HepG2 (cell line): ENCODE data around the gene NFYC. TPM values are rescaled to one million over a fixed set of nuclear protein-coding genes. Genes with fewer than 3 reads are reported as not detected.

Source experiments
- ATAC-seq: fragments of 200-7000 bp; cut with Tn5 transposase; 3 replicates; pipeline ENCODE4 v1.9.1; 2020; ENCODE audit warnings: mild to moderate bottlenecking, moderate library complexity
- BruUV-seq: library from RNA; stranded (reverse); fragments of 400-500 nt; replicated peaks from 2 replicates; lab custom pipeline; 2021; lab: Mats Ljungman, UMichigan
- CTCF ChIA-PET: fragments of 300-600 bp; formaldehyde crosslinking; extraction: SDS; loops from one replicate; lab custom pipeline; 2021; ENCODE audit warnings: low total read pairs, inconsistent platforms, low intra/inter-chr PET ratio; lab: Yijun Ruan, JAX
- POLR2A ChIA-PET: fragments of 350-600 bp; sonication (Branson Sonifier 250); formaldehyde crosslinking; loops from one replicate; lab custom pipeline; 2020; ENCODE audit warnings: antibody characterized with exemption, inconsistent platforms; lab: Yijun Ruan, JAX
- DNase-seq: peaks from one replicate; pipeline ENCODE4 v3.0.0-alpha.2; 2015; ENCODE audit warnings: low spot score
- FAIRE-seq: peaks from 3 replicates; lab custom pipeline; 2011; peaks lifted over from hg19 to GRCh38; lab: Jason Lieb, UNC
- H2AFZ ChIP-seq: one replicate; pipeline ENCODE4 v1.6.1; 2011; ENCODE audit warnings: low read length, inconsistent platforms
- H3K27ac ChIP-seq: fragments of 300-600 bp; 3 replicates; pipeline ENCODE4 v1.8.0; 2011; ENCODE audit warnings: mixed run types, mild to moderate bottlenecking, mixed read lengths, low read length, inconsistent platforms; ENCODE audit not compliant: insufficient read depth; ENCODE audit errors: extremely low read length
- H3K27me3 ChIP-seq, 2 experiments: fragments of 200-600 bp in 1 of 2; 2 replicates in 1 of 2; 3 replicates in 1 of 2; pipeline versions ENCODE4 v1.6.0 to v1.8.0; 2011; ENCODE audit warnings: low read length in 2 of 2, mild to moderate bottlenecking in 2 of 2, moderate library complexity in 2 of 2, inconsistent platforms in 1 of 2; ENCODE audit not compliant: insufficient read depth in 2 of 2, control insufficient read depth in 1 of 2
- H3K36me3 ChIP-seq, 2 experiments: fragments of 200-600 bp in 1 of 2; replicated peaks in 1 of 2; 2 replicates in 1 of 2; 3 replicates in 1 of 2; pipeline versions ENCODE4 v1.5.1 to v1.8.0; 2011; ENCODE audit warnings: low read length in 2 of 2, inconsistent platforms in 1 of 2; ENCODE audit not compliant: insufficient read depth in 2 of 2, control insufficient read depth in 1 of 2
- H3K4me1 ChIP-seq: 2 replicates; pipeline ENCODE4 v1.5.1; 2012; ENCODE audit warnings: low read length, inconsistent platforms; ENCODE audit not compliant: insufficient read depth
- H3K4me2 ChIP-seq: 2 replicates; pipeline ENCODE4 v1.6.0; 2011; ENCODE audit warnings: low read depth, low read length, inconsistent platforms
- H3K4me3 ChIP-seq, 3 experiments: fragments of 200-600 bp in 1 of 3; sonication (generic), shearing (Covaris generic) in 1 of 3; replicated peaks in 1 of 3; 2 replicates each; pipeline ENCODE4 v1.5.1; 2011 to 2016; ENCODE audit warnings: low read length in 3 of 3, inconsistent platforms in 2 of 3, low read depth in 2 of 3, mild to moderate bottlenecking in 2 of 3, control low read depth in 1 of 3, mixed read lengths in 1 of 3; ENCODE audit not compliant: insufficient read depth in 1 of 3
- H3K79me2 ChIP-seq: one replicate; pipeline ENCODE4 v1.6.1; 2011; ENCODE audit warnings: low read length, inconsistent platforms; ENCODE audit not compliant: insufficient read depth
- H3K9ac ChIP-seq: 2 replicates; pipeline ENCODE4 v1.6.0; 2011; ENCODE audit warnings: mild to moderate bottlenecking, low read depth, low read length, inconsistent platforms; ENCODE audit not compliant: insufficient read depth
- H3K9me3 ChIP-seq: 2 replicates; pipeline ENCODE4 v1.5.1; 2012; ENCODE audit warnings: mild to moderate bottlenecking, low read length
- H4K20me1 ChIP-seq: 2 replicates; pipeline ENCODE4 v1.6.0; 2011; ENCODE audit warnings: inconsistent platforms, mild to moderate bottlenecking, low read length, moderate library complexity; ENCODE audit not compliant: insufficient read depth
- CERS6 ChIP-seq: sonication (generic); formaldehyde crosslinking; IDR thresholded peaks from 2 replicates; pipeline ENCODE4 v1.5.0; 2020; ENCODE audit warnings: missing genetic modification reagents
- DPF2 ChIP-seq: sonication (generic); formaldehyde crosslinking; IDR thresholded peaks from 2 replicates; pipeline ENCODE4 v1.4.0; 2020; ENCODE audit warnings: mild to moderate bottlenecking, low read depth, missing genetic modification reagents, borderline replicate concordance
- GZF1 ChIP-seq: sonication (generic); formaldehyde crosslinking; IDR thresholded peaks from 2 replicates; pipeline ENCODE4 v1.5.1; 2020; ENCODE audit warnings: mild to moderate bottlenecking, missing genetic modification reagents
- HNF4A ChIP-seq: sonication (generic); formaldehyde crosslinking; IDR thresholded peaks from 2 replicates; pipeline ENCODE4 v1.4.0; 2020; ENCODE audit warnings: missing genetic modification reagents
- MLXIP ChIP-seq: sonication (generic); formaldehyde crosslinking; IDR thresholded peaks from 2 replicates; pipeline ENCODE4 v1.9.0; 2021; ENCODE audit warnings: missing genetic modification reagents, borderline replicate concordance
- SIN3A ChIP-seq: IDR thresholded peaks from 2 replicates; pipeline ENCODE4 v1.6.1; 2011; ENCODE audit warnings: low read depth, mild to moderate bottlenecking, control low read depth, low read length, borderline replicate concordance
- SMARCC2 ChIP-seq: fragments of 450-650 bp; IDR thresholded peaks from 2 replicates; pipeline ENCODE4 v1.6.1; 2017; ENCODE audit warnings: antibody characterized with exemption, mild to moderate bottlenecking
- ZFP37 ChIP-seq: sonication (generic); formaldehyde crosslinking; IDR thresholded peaks from 2 replicates; pipeline ENCODE4 v1.4.0; 2020; ENCODE audit warnings: missing genetic modification reagents, borderline replicate concordance
- ZNF383 ChIP-seq: sonication (generic); formaldehyde crosslinking; IDR thresholded peaks from 2 replicates; pipeline ENCODE4 v1.4.0; 2020; ENCODE audit warnings: missing genetic modification reagents, mild to moderate bottlenecking, borderline replicate concordance
- ZNF629 ChIP-seq: sonication (generic); formaldehyde crosslinking; conservative IDR thresholded peaks from 2 replicates; pipeline ENCODE4 v1.5.0; 2020; ENCODE audit warnings: missing genetic modification reagents
- WGBS: methylation state at CpG from one replicate; pipeline ENCODE4 v1.1.6; 2017; ENCODE audit warnings: low lambda C conversion rate; 5-methylcytosine and 5-hydroxymethylcytosine counted together
- in situ Hi-C: cut with HindIII; loops from 2 replicates; pipeline ENCODE4 v1.10.0; 2017; ENCODE audit warnings: low pct_unique_long_range_greater_than_20kb; ENCODE audit not compliant: extremely low pct_ligation_motif_present
- intact Hi-C: fragments of 100-400 bp; cut with micrococcal nuclease; formaldehyde crosslinking; loops from one replicate; pipeline ENCODE4 v1.10.0; 2022; ENCODE audit not compliant: unreplicated experiment
- polyA plus RNA-seq, 8 experiments: library from polyadenylated mRNA; depleted of rRNA in 3 of 8; stranded (reverse) in 7 of 8; unstranded in 1 of 8; fragments of >200 nt; fragmentation: Illumina TruSeq in 4 of 8; extraction: Trizol in 4 of 8; gene quantifications; 2 replicates each; pipeline versions ENCODE4 v1.2.1 to v1.2.3, GENCODE V29; 2011 to 2016; ENCODE audit warnings: low read depth in 4 of 8, missing spikeins in 1 of 8, mixed read lengths in 1 of 8; ENCODE audit not compliant: insufficient read depth in 1 of 8
- total RNA-seq, 5 experiments: library from RNA; depleted of rRNA; stranded (reverse); fragments of >200 nt; fragmentation: Illumina TruSeq; extraction: Trizol; gene quantifications; 2 replicates each; pipeline ENCODE4 v1.2.3, GENCODE V29; 2016; ENCODE audit warnings: low read depth in 1 of 5
- TF ChIP-seq, protein P1 (sequence below): sonication (generic); formaldehyde crosslinking; IDR thresholded peaks from 2 replicates; pipeline ENCODE4 v1.8.0; 2022; ENCODE audit warnings: low read depth, missing genetic modification reagents

Gene NFYC
- total and polyA plus RNA-seq, 2 of the 13 experiments (the other 11 are each of a cell fraction or from before 2014, with no cell fraction given), result 33.9 to 73.7 TPM

DNA sequence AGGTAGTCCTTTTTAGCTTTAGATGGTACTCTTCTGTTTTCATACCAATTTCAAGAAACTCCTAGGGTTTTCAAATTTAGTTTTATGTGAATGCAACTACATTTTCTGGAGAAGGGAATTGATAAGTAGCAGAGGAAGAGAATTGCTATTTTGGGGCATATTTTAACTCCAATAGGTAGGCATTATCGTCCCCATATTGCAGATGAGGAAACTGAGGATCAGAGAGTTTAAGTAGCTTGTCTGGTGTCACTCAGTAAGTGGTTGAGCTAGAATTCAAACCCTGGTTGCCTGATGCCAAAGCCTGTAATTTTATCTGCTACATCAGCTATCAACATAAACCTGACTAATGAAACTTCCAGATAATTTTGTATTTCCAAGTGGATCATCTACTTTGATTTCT, 1.9 kb downstream of the NFYC start:
- peaks cover 62% of the 10 kb centered on the region for H3K4me1 ChIP-seq
- H3K9me3 ChIP-seq, result no peaks in the 10 kb centered on the region
- ChIA-PET CTCF (no interaction called here), POLR2A (interaction anchor here (0.6 to 5.4 kb wide), 9 partner anchors 10 to 162 kb away, joined by 3 to 147 read pairs (median 19); partner anchors contain the start of gene ZNF684)
- H3K79me2 ChIP-seq, result peaks cover 79% of the 10 kb centered on the region
- BruUV-seq, result no TSS peak
- intact Hi-C loops (loop anchor here (5.0 kb wide), 2 partner anchors 64 to 159 kb away; no protein-coding TSS in a partner anchor), in situ Hi-C loops (no loop called here)
- DNase-seq (no peak), FAIRE-seq (no peak), ATAC-seq (no peak)
- TF ChIP-seq ZNF629 (peak; percentile 75), ZNF383 (CRISPR knock-in tag) (no peak)
- peak overlapping the region; percentile 97 for H3K27ac ChIP-seq
- H4K20me1 ChIP-seq, result no peaks in the 10 kb centered on the region; the same call in 1 of the 2 replicates
- H3K4me2 ChIP-seq, result peak overlapping the region; percentile 100
- H3K9ac ChIP-seq, result peak overlapping the region; percentile 97; the same call in 1 of the 2 replicates
- peaks cover 0 to 3% of the 10 kb centered on the region in 2 experiments; a peak in 1 of 5 replicates for H3K27me3 ChIP-seq
- peak overlapping the region; percentile 74 to 81 (median 81); a peak in 5 of 6 replicates for H3K4me3 ChIP-seq
- WGBS, result 81% methylated on average over 1 of the region's 1 CpG
- no peak overlapping the region for H2AFZ ChIP-seq
- 0 out of 5 replicates have a peak, but pooled peaks cover 1 to 4% of the 10 kb centered on the region in 2 experiments for H3K36me3 ChIP-seq

DNA sequence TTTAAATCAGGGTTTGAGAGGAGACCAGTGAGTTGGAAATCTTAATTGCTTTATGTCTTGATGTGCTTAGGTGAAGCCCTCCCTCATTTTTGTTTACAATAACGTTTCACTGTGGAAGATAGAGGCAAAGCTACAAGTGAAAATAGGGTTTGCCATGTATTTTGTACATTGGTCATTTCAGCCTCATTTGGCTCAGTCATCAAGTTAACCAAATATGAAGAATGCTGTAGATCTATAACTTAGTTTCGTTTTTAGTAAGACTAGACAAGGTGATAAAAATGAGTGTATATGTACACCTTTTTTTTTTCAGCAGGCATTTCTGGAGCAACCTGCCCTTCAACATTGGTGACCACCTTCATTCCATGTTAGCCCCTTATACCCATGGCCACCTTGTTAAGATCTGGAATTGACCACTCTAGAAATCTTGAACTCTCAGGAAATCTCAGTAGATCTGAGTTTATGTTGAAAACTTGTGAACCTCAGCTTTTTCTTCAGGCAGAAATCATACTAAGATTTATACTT, 2.9 kb downstream of the NFYC start:
- FAIRE-seq, result no peak
- Histone ChIP-seq H2AFZ (no peak overlapping the region), H3K36me3 (0 out of 5 replicates have a peak, but pooled peaks cover 1 to 4% of the 10 kb centered on the region in 2 experiments), H4K20me1 (no peaks in the 10 kb centered on the region; the same call in 1 of the 2 replicates), H3K4me3 (no peak overlapping the region), H3K27me3 (peaks cover 0 to 3% of the 10 kb centered on the region in 2 experiments; a peak in 1 of 5 replicates), H3K9me3 (no peaks in the 10 kb centered on the region), H3K4me2 (peak overlapping the region; percentile 9; the same call in 1 of the 2 replicates), H3K79me2 (peaks cover 88% of the 10 kb centered on the region), H3K4me1 (peaks cover 62% of the 10 kb centered on the region), H3K9ac (0 out of 2 replicates have a peak overlapping the region, but pooled peaks have one; percentile 5), H3K27ac (no peak overlapping the region)
- intact Hi-C loops (loop anchor here (5.0 kb wide), 2 partner anchors 63 to 158 kb away; no protein-coding TSS in a partner anchor), in situ Hi-C loops (no loop called here)
- WGBS, result 67% methylated on average over 2 of the region's 2 CpGs
- ChIA-PET POLR2A (interaction anchor here (5.0 to 5.4 kb wide), 2 partner anchors 9 to 16 kb away, joined by 97 to 147 read pairs; no protein-coding TSS in a partner anchor), CTCF (no interaction called here)
- no peak for DNase-seq
- no TSS peak for BruUV-seq
- ATAC-seq, result no peak
- TF ChIP-seq SIN3A (no peak), HNF4A (CRISPR knock-in tag) (no peak), CERS6 (CRISPR knock-in tag) (no peak), DPF2 (CRISPR knock-in tag) (no peak), SMARCC2 (no peak), GZF1 (CRISPR knock-in tag) (no peak), MLXIP (CRISPR knock-in tag) (no peak), ZFP37 (no peak)
- TF ChIP-seq, protein P1, sequence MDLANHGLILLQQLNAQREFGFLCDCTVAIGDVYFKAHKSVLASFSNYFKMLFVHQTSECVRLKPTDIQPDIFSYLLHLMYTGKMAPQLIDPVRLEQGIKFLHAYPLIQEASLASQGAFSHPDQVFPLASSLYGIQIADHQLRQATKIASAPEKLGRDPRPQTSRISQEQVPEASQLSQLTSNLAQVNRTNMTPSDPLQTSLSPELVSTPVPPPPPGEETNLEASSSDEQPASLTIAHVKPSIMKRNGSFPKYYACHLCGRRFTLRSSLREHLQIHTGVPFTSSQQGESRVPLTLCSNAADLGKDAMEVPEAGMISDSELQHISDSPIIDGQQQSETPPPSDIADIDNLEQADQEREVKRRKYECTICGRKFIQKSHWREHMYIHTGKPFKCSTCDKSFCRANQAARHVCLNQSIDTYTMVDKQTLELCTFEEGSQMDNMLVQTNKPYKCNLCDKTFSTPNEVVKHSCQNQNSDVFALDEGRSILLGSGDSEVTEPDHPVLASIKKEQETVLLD (CRISPR knock-in tag), result no peak
